ENCODE data around the gene HTT. TPM values are rescaled to one million over a fixed set of nuclear protein-coding genes. Genes with fewer than 3 reads are reported as not detected.

HTT gene
- total and polyA plus RNA-seq, 2 of the 13 experiments (the other 11 are each of a cell fraction or from before 2014, with no cell fraction given), result 17.5 to 19.5 TPM

- TF ChIP-seq ZNF646 (CRISPR knock-in tag; IDR thresholded peaks at IDR 0.05) (no peak), DRAP1 (CRISPR knock-in tag; IDR thresholded peaks at IDR 0.05) (peak; percentile 66; the same call in 1 of the 2 replicates), HMGXB4 (CRISPR knock-in tag; IDR thresholded peaks at IDR 0.05; ENCODE audit: borderline replicate concordance in 1 of 2, low read depth in 1 of 2) (no peak), ZNF230 (CRISPR knock-in tag; IDR thresholded peaks at IDR 0.05) (0 out of 2 replicates have a peak, but pooled peaks have one; percentile 34), ETS1 (CRISPR knock-in tag; IDR thresholded peaks at IDR 0.05) (no peak), CREB3 (CRISPR knock-in tag; IDR thresholded peaks at IDR 0.05) (no peak), GABPB1 (CRISPR knock-in tag; IDR thresholded peaks at IDR 0.05) (peak; percentile 84), ZSCAN30 (CRISPR knock-in tag; IDR thresholded peaks at IDR 0.05) (no peak), ZNF142 (CRISPR knock-in tag; IDR thresholded peaks at IDR 0.05) (peak; percentile 58)
Observed at GRCh38 chr4:3285558-3286334, 211.3 kb downstream of the HTT start (continued).

Measured in HepG2 (cell line).